ENCODE data around the gene CREB3L2. TPM values are rescaled to one million over a fixed set of nuclear protein-coding genes. Genes with fewer than 3 reads are reported as not detected.

Gene CREB3L2
- total RNA-seq, 1 donor from 2014 or later = 28.9 TPM

GRCh38 chr7:138004046-138004445 is 2.2 kb upstream of the CREB3L2 start:
- no peaks in the 10 kb centered on the region for H3K9me3 ChIP-seq (replicated peaks)
- intact Hi-C loops (cut with micrococcal nuclease) = no loop called here
- no peak for TF ChIP-seq CTCF (IDR thresholded peaks at IDR 0.05; ENCODE audit: borderline replicate concordance)
- H3K4me3 ChIP-seq = no peak overlapping the region
- H3K27ac ChIP-seq (replicated peaks) = no peak overlapping the region
- peaks cover 33% of the 10 kb centered on the region for H3K4me1 ChIP-seq
- H3K36me3 ChIP-seq = no peaks in the 10 kb centered on the region
- no peaks in the 10 kb centered on the region for H3K27me3 ChIP-seq (ENCODE audit: low read depth)
- DNase-seq = no peak

- DNase-seq = no peak
- H3K27ac ChIP-seq (replicated peaks) = peak overlapping the region; percentile 32
- H3K4me1 ChIP-seq = peaks cover 41% of the 10 kb centered on the region
- no peaks in the 10 kb centered on the region for H3K27me3 ChIP-seq (ENCODE audit: low read depth)
- intact Hi-C loops (cut with micrococcal nuclease) = no loop called here
- peak overlapping the region; percentile 96 for H3K4me3 ChIP-seq
- H3K36me3 ChIP-seq = no peaks in the 10 kb centered on the region
- TF ChIP-seq CTCF (IDR thresholded peaks at IDR 0.05; ENCODE audit: borderline replicate concordance) = no peak
- H3K9me3 ChIP-seq (replicated peaks) = no peaks in the 10 kb centered on the region
Measured at GRCh38 chr7:138002828-138003189, 923 bp upstream of the CREB3L2 start.

GRCh38 chr7:138002096-138002827 is 376 bp upstream of the CREB3L2 start:
- Histone ChIP-seq H3K27ac (replicated peaks) (peak overlapping the region; percentile 95), H3K36me3 (no peaks in the 10 kb centered on the region), H3K4me1 (peaks cover 47% of the 10 kb centered on the region), H3K9me3 (replicated peaks) (no peaks in the 10 kb centered on the region), H3K27me3 (ENCODE audit: low read depth) (no peaks in the 10 kb centered on the region), H3K4me3 (peak overlapping the region; percentile 96)
- TF ChIP-seq CTCF (IDR thresholded peaks at IDR 0.05; ENCODE audit: borderline replicate concordance) = peak; percentile 92
- DNase-seq = peak; percentile 98
- intact Hi-C loops (cut with micrococcal nuclease) = no loop called here

GRCh38 chr7:138000081-138000701 is 1.7 kb downstream of the CREB3L2 start:
- no peak for TF ChIP-seq CTCF (IDR thresholded peaks at IDR 0.05; ENCODE audit: borderline replicate concordance)
- peak; percentile 44 for DNase-seq
- Histone ChIP-seq H3K36me3 (no peaks in the 10 kb centered on the region), H3K9me3 (replicated peaks) (no peaks in the 10 kb centered on the region), H3K4me3 (peak overlapping the region; percentile 96), H3K27me3 (ENCODE audit: low read depth) (no peaks in the 10 kb centered on the region), H3K4me1 (peaks cover 68% of the 10 kb centered on the region), H3K27ac (replicated peaks) (peak overlapping the region; percentile 95)
- intact Hi-C loops (cut with micrococcal nuclease) = no loop called here

GRCh38 chr7:137999496-138000080 is 2.3 kb downstream of the CREB3L2 start:
- Histone ChIP-seq H3K4me3 (peak overlapping the region; percentile 96), H3K9me3 (replicated peaks) (no peaks in the 10 kb centered on the region), H3K36me3 (no peaks in the 10 kb centered on the region), H3K27me3 (ENCODE audit: low read depth) (no peaks in the 10 kb centered on the region), H3K27ac (replicated peaks) (peak overlapping the region; percentile 95), H3K4me1 (peaks cover 74% of the 10 kb centered on the region)
- no peak for DNase-seq
- no peak for TF ChIP-seq CTCF (IDR thresholded peaks at IDR 0.05; ENCODE audit: borderline replicate concordance)
- intact Hi-C loops (cut with micrococcal nuclease) = no loop called here

All from left ventricle myocardium inferior (tissue), 1 donor.